T-helper 2 cell treated with Interferon-gamma antibody and Interleukin-4, amounts not matched to agents 5 μg/mL and 100 μg/mL, for 36 hours (primary cell): ENCODE measurements around the gene ANTXR2.

Experiments
- DNase-seq: peaks from one replicate; pipeline ENCODE4 v3.0.0; 2021; ENCODE audit warnings: low spot score
- H3K27ac Mint-ChIP-seq: one replicate; pipeline ENCODE4 v1.8.0; 2021; ENCODE audit warnings: mild to moderate bottlenecking, mixed read lengths
- H3K27me3 Mint-ChIP-seq: one replicate; pipeline ENCODE4 v1.8.0; 2021; ENCODE audit warnings: low read depth, mixed read lengths
- H3K36me3 Mint-ChIP-seq: one replicate; pipeline ENCODE4 v1.8.0; 2021; ENCODE audit warnings: low read depth, mixed read lengths
- H3K4me1 Mint-ChIP-seq: one replicate; pipeline ENCODE4 v1.8.0; 2021; ENCODE audit warnings: low read depth, mixed read lengths
- H3K4me3 Mint-ChIP-seq: one replicate; pipeline ENCODE4 v1.8.0; 2022; ENCODE audit warnings: mild to moderate bottlenecking, moderate library complexity, mixed read lengths
- H3K9me3 Mint-ChIP-seq: one replicate; pipeline ENCODE4 v1.8.0; 2021; ENCODE audit warnings: mixed read lengths

Gene ANTXR2

GRCh38 chr4:80070880-80071603, 2.0 kb downstream of the ANTXR2 start:
- Mint-ChIP-seq H3K27me3 (no peaks in the 10 kb centered on the region), H3K36me3 (peaks cover 46% of the 10 kb centered on the region), H3K9me3 (no peaks in the 10 kb centered on the region), H3K4me3 (peak overlapping the region; percentile 95), H3K4me1 (peaks cover 54% of the 10 kb centered on the region), H3K27ac (peak overlapping the region; percentile 87)
- DNase-seq = no peak

- DNase-seq = no peak
- H3K36me3 Mint-ChIP-seq = peaks cover 51% of the 10 kb centered on the region
- peak overlapping the region; percentile 95 for H3K4me3 Mint-ChIP-seq
- H3K27ac Mint-ChIP-seq = no peak overlapping the region
- H3K27me3 Mint-ChIP-seq = no peaks in the 10 kb centered on the region
- H3K4me1 Mint-ChIP-seq = peaks cover 51% of the 10 kb centered on the region
- H3K9me3 Mint-ChIP-seq = no peaks in the 10 kb centered on the region
These were observed 2.9 kb downstream of the ANTXR2 start for GRCh38 chr4:80069837-80070731.

- peaks cover 57% of the 10 kb centered on the region for H3K36me3 Mint-ChIP-seq
- no peaks in the 10 kb centered on the region for H3K27me3 Mint-ChIP-seq
- H3K27ac Mint-ChIP-seq = no peak overlapping the region
- H3K4me3 Mint-ChIP-seq = peak overlapping the region; percentile 27
- H3K9me3 Mint-ChIP-seq = no peaks in the 10 kb centered on the region
- no peak for DNase-seq
- peaks cover 52% of the 10 kb centered on the region for H3K4me1 Mint-ChIP-seq
These were observed 3.8 kb downstream of the ANTXR2 start for GRCh38 chr4:80069108-80069836.

GRCh38 chr4:80065601-80066000, 7.4 kb downstream of the ANTXR2 start:
- peaks cover 60% of the 10 kb centered on the region for H3K36me3 Mint-ChIP-seq
- H3K4me1 Mint-ChIP-seq = peaks cover 29% of the 10 kb centered on the region
- H3K27ac Mint-ChIP-seq = no peak overlapping the region

GRCh38 chr4:80062527-80062926, 10.5 kb downstream of the ANTXR2 start:
- Mint-ChIP-seq H3K27ac (no peak overlapping the region), H3K36me3 (peaks cover 37% of the 10 kb centered on the region), H3K9me3 (no peaks in the 10 kb centered on the region), H3K4me1 (peaks cover 31% of the 10 kb centered on the region), H3K4me3 (no peak overlapping the region), H3K27me3 (no peaks in the 10 kb centered on the region)
- DNase-seq = no peak

More at GRCh38 chr4:80065601-80066000, 7.4 kb downstream of the ANTXR2 start:
- DNase-seq = no peak
- Mint-ChIP-seq H3K4me3 (no peak overlapping the region), H3K9me3 (no peaks in the 10 kb centered on the region), H3K27me3 (no peaks in the 10 kb centered on the region)

- Mint-ChIP-seq H3K4me3 (no peak overlapping the region), H3K27ac (no peak overlapping the region), H3K27me3 (no peaks in the 10 kb centered on the region), H3K9me3 (no peaks in the 10 kb centered on the region), H3K36me3 (peaks cover 28% of the 10 kb centered on the region), H3K4me1 (peaks cover 29% of the 10 kb centered on the region)
- no peak for DNase-seq
These were observed 12.2 kb downstream of the ANTXR2 start for GRCh38 chr4:80060804-80061203.

GRCh38 chr4:80058740-80059139, 14.3 kb downstream of the ANTXR2 start:
- Mint-ChIP-seq H3K27me3 (no peaks in the 10 kb centered on the region), H3K4me3 (peak overlapping the region; percentile 76), H3K9me3 (no peaks in the 10 kb centered on the region), H3K27ac (peak overlapping the region; percentile 94), H3K4me1 (peaks cover 27% of the 10 kb centered on the region), H3K36me3 (peaks cover 32% of the 10 kb centered on the region)
- DNase-seq = peak; percentile 59

- H3K27ac Mint-ChIP-seq = no peak overlapping the region
These were observed 18.7 kb downstream of the ANTXR2 start for GRCh38 chr4:80054375-80054774.

GRCh38 chr4:80053140-80053910, 19.7 kb downstream of the ANTXR2 start:
- Mint-ChIP-seq H3K36me3 (peaks cover 62% of the 10 kb centered on the region), H3K27ac (no peak overlapping the region), H3K4me1 (peaks cover 21% of the 10 kb centered on the region), H3K27me3 (no peaks in the 10 kb centered on the region), H3K4me3 (no peak overlapping the region), H3K9me3 (no peaks in the 10 kb centered on the region)
- DNase-seq = no peak

More at GRCh38 chr4:80054375-80054774, 18.7 kb downstream of the ANTXR2 start:
- H3K4me1 Mint-ChIP-seq = peaks cover 27% of the 10 kb centered on the region
- H3K36me3 Mint-ChIP-seq = peaks cover 55% of the 10 kb centered on the region
- no peak overlapping the region for H3K4me3 Mint-ChIP-seq
- DNase-seq = no peak
- H3K9me3 Mint-ChIP-seq = no peaks in the 10 kb centered on the region
- no peaks in the 10 kb centered on the region for H3K27me3 Mint-ChIP-seq

GRCh38 chr4:80049813-80050534, 23.1 kb downstream of the ANTXR2 start:
- Mint-ChIP-seq H3K9me3 (no peaks in the 10 kb centered on the region), H3K27me3 (peaks cover 5% of the 10 kb centered on the region), H3K36me3 (peaks cover 57% of the 10 kb centered on the region), H3K4me3 (no peak overlapping the region), H3K27ac (no peak overlapping the region), H3K4me1 (peaks cover 12% of the 10 kb centered on the region)
- DNase-seq = no peak

- H3K27ac Mint-ChIP-seq = no peak overlapping the region
These were observed 23.6 kb downstream of the ANTXR2 start for GRCh38 chr4:80049402-80049801.

GRCh38 chr4:80045786-80046185, 27.2 kb downstream of the ANTXR2 start:
- H3K4me1 Mint-ChIP-seq = peaks cover 1% of the 10 kb centered on the region
- H3K27me3 Mint-ChIP-seq = peaks cover 5% of the 10 kb centered on the region
- no peak overlapping the region for H3K4me3 Mint-ChIP-seq
- no peaks in the 10 kb centered on the region for H3K9me3 Mint-ChIP-seq
- H3K27ac Mint-ChIP-seq = no peak overlapping the region
- H3K36me3 Mint-ChIP-seq = peaks cover 47% of the 10 kb centered on the region
- DNase-seq = no peak

More at GRCh38 chr4:80049402-80049801, 23.6 kb downstream of the ANTXR2 start:
- DNase-seq = no peak
- H3K9me3 Mint-ChIP-seq = no peaks in the 10 kb centered on the region
- no peak overlapping the region for H3K4me3 Mint-ChIP-seq
- peaks cover 5% of the 10 kb centered on the region for H3K27me3 Mint-ChIP-seq
- peaks cover 10% of the 10 kb centered on the region for H3K4me1 Mint-ChIP-seq
- peaks cover 55% of the 10 kb centered on the region for H3K36me3 Mint-ChIP-seq

GRCh38 chr4:80043541-80043940, 29.5 kb downstream of the ANTXR2 start:
- no peak overlapping the region for H3K27ac Mint-ChIP-seq
- no peak overlapping the region for H3K4me3 Mint-ChIP-seq
- no peaks in the 10 kb centered on the region for H3K9me3 Mint-ChIP-seq
- H3K4me1 Mint-ChIP-seq = no peaks in the 10 kb centered on the region
- peaks cover 5% of the 10 kb centered on the region for H3K27me3 Mint-ChIP-seq
- DNase-seq = no peak
- H3K36me3 Mint-ChIP-seq = peaks cover 39% of the 10 kb centered on the region
